Natural killer cell (primary cell): ENCODE results near the gene FLYWCH1. TPM values are rescaled to one million over a fixed set of nuclear protein-coding genes. Genes with fewer than 3 reads are reported as not detected.

Experiments used
- ATAC-seq, 3 donors: fragments of 150-1000 bp in 2 of 3; fragments of 200-7000 bp in 1 of 3; cut with Tn5 transposase; 1 replicate in 1 of 3; 2 replicates in 2 of 3; pipeline ENCODE4 v1.10.0; 2021; ENCODE audit warnings: mild to moderate bottlenecking in 2 of 3, moderate library complexity in 2 of 3
- DNase-seq, 2 donors: peaks; one replicate each; pipeline versions ENCODE4 v3.0.0 to v3.0.0-alpha.2; 2013 to 2021; ENCODE audit warnings: mixed read lengths in 1 of 2
- H3K27ac ChIP-seq: one replicate; pipeline ENCODE4 v1.5.1; 2013; ENCODE audit warnings: mild to moderate bottlenecking, low read length
- H3K27me3 ChIP-seq: one replicate; pipeline ENCODE4 v1.6.1; 2013; ENCODE audit warnings: low read length; ENCODE audit not compliant: control insufficient read depth, insufficient read depth
- H3K36me3 ChIP-seq: one replicate; pipeline ENCODE4 v1.6.1; 2013; ENCODE audit warnings: low read length; ENCODE audit not compliant: control insufficient read depth, insufficient read depth
- H3K4me1 ChIP-seq: one replicate; pipeline ENCODE4 v1.6.1; 2013; ENCODE audit warnings: low read length; ENCODE audit not compliant: control insufficient read depth, insufficient read depth
- H3K4me3 ChIP-seq: one replicate; pipeline ENCODE4 v1.5.1; 2013; ENCODE audit warnings: low read length
- H3K9me3 ChIP-seq: one replicate; pipeline ENCODE4 v1.6.1; 2013; ENCODE audit warnings: low read length; ENCODE audit not compliant: control insufficient read depth, insufficient read depth
- H3K27ac Mint-ChIP-seq, 2 donors: one replicate each; pipeline ENCODE4 v1.8.0; 2022; ENCODE audit warnings: mild to moderate bottlenecking in 2 of 2, mixed read lengths in 2 of 2, moderate library complexity in 1 of 2
- H3K27me3 Mint-ChIP-seq, 2 donors: one replicate each; pipeline ENCODE4 v1.8.0; 2022; ENCODE audit warnings: low read depth in 2 of 2, mixed read lengths in 2 of 2
- H3K36me3 Mint-ChIP-seq: one replicate; pipeline ENCODE4 v1.8.0; 2022; ENCODE audit warnings: mixed read lengths
- H3K4me1 Mint-ChIP-seq, 2 donors: one replicate each; pipeline ENCODE4 v1.8.0; 2022; ENCODE audit warnings: mixed read lengths in 2 of 2
- H3K4me3 Mint-ChIP-seq: one replicate; pipeline ENCODE4 v1.8.0; 2022; ENCODE audit warnings: mild to moderate bottlenecking, moderate library complexity, mixed read lengths
- H3K9me3 Mint-ChIP-seq, 2 donors: one replicate each; pipeline ENCODE4 v1.8.0; 2022; ENCODE audit warnings: mixed read lengths in 2 of 2
- WGBS: methylation state at CpG from one replicate; pipeline ENCODE4 v1.1.7; 2013; ENCODE audit warnings: missing lambda C conversion rate; ENCODE audit not compliant: insufficient coverage; 5-methylcytosine and 5-hydroxymethylcytosine counted together
- intact Hi-C: fragments of 100-400 bp; cut with micrococcal nuclease; formaldehyde crosslinking; loops from one replicate; pipeline ENCODE4 v1.14.2; 2022
- total RNA-seq, 4 donors: library from RNA; stranded (reverse); fragments of 120-200 nt in 1 of 4; gene quantifications; one replicate each; pipeline versions ENCODE4 v1.2.3 to v1.2.4, GENCODE V29; 2013 to 2022
- TF ChIP-seq, protein P1 (sequence below): fragments of 200-600 bp; IDR thresholded peaks from one replicate; pipeline ENCODE4 v1.8.0; 2022; ENCODE audit warnings: antibody characterized with exemption

FLYWCH1 gene
- total RNA-seq, 3 donors from 2014 or later (not counting 1 experiment from before 2014, with no cell fraction given) = 85.1 to 148 (median 130) TPM

DNA sequence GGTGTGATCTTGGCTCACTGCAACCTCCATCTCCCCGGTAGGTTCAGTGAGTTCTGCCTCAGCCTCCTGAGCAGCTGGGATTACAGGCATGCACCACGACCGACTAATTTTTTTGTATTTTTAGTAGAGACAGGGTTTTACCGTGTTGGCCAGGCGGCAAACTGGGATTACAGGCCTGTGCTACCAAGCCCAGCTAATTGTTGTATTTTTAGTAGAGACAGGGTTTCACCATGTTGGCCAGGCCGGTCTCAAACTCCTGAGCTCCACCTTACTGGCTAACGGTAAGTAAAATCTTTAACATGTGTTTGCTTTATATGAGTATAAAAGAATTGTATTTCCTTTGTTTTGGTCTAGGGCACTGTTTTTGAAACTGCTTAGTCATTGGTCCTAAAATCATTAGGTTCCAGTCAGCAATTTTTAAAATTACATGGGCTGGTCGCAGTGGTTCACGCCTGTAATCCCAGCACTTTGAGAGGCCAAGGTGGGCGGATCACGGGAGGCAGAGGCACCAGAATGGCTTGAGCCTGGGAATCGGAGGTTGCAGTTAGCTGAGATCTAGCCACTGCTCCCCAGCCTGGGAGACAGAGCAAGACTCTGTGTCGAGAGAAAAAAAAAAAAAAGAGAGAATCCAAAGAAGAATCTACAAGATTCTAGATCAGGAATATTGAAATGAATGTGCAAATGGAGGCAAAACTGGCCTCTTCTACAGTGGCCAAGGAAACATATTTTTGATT, 3.6 kb downstream of the FLYWCH1 start:
- ATAC-seq (no peak), DNase-seq (no peak)
- TF ChIP-seq, protein P1, sequence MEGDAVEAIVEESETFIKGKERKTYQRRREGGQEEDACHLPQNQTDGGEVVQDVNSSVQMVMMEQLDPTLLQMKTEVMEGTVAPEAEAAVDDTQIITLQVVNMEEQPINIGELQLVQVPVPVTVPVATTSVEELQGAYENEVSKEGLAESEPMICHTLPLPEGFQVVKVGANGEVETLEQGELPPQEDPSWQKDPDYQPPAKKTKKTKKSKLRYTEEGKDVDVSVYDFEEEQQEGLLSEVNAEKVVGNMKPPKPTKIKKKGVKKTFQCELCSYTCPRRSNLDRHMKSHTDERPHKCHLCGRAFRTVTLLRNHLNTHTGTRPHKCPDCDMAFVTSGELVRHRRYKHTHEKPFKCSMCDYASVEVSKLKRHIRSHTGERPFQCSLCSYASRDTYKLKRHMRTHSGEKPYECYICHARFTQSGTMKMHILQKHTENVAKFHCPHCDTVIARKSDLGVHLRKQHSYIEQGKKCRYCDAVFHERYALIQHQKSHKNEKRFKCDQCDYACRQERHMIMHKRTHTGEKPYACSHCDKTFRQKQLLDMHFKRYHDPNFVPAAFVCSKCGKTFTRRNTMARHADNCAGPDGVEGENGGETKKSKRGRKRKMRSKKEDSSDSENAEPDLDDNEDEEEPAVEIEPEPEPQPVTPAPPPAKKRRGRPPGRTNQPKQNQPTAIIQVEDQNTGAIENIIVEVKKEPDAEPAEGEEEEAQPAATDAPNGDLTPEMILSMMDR = no peak
- H3K27me3 Mint-ChIP-seq = no peaks in the 10 kb centered on the region
- no peaks in the 10 kb centered on the region for H3K36me3 Mint-ChIP-seq
- H3K9me3 ChIP-seq = no peaks in the 10 kb centered on the region
- H3K27me3 ChIP-seq = no peaks in the 10 kb centered on the region
- no peak overlapping the region for H3K27ac ChIP-seq
- H3K4me3 Mint-ChIP-seq = no peak overlapping the region
- 87% methylated on average over 13 of the region's 13 CpGs for WGBS
- H3K4me1 ChIP-seq = peaks cover 22% of the 10 kb centered on the region
- H3K4me1 Mint-ChIP-seq = peaks cover 23 to 26% of the 10 kb centered on the region in 2 donors
- H3K9me3 Mint-ChIP-seq = no peaks in the 10 kb centered on the region
- H3K4me3 ChIP-seq = no peak overlapping the region
- peaks cover 9% of the 10 kb centered on the region for H3K36me3 ChIP-seq
- intact Hi-C loops = no loop called here
- no peak overlapping the region for H3K27ac Mint-ChIP-seq

DNA sequence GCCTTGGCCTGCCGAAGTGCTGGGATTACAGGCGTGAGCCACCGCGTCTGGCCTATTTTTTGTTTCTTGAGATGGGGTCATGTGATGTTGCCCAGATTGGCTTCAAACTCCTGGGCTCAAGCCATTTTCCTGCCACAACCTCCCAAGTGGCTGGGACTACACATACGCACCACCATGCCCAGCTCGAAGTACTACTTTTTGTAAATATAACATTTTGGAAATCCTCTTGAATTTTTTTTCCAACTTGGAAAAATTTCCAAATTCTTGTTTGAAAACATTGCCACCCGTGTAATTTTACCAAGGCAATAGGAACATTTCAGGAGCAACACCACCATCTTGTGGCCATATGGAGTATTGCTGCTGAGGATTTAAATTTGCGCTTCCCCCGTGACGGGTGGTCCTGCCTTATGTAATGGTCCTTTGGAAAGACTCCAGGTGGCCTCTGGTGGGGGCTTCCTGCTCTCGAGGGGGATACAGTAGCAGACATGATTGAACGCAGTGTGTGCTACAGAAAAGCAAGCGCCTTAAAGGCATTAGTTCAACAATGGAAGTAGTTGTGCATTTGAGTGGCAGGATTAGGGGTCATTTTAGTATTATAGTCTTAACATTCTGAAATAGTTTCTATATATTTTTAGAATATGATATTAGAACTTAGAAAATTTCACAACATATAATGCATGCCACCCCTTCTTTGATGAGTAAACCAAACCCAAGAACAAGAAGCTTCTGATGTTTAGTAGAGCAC, 8.0 kb downstream of the FLYWCH1 start:
- ATAC-seq = peak; percentile 76 to 97 (median 78)
- Mint-ChIP-seq H3K4me1 (peaks cover 5 to 7% of the 10 kb centered on the region in 2 donors), H3K27me3 (no peaks in the 10 kb centered on the region), H3K36me3 (no peaks in the 10 kb centered on the region), H3K9me3 (no peaks in the 10 kb centered on the region), H3K27ac (peak overlapping the region; percentile 58 to 83), H3K4me3 (no peak overlapping the region)
- peaks cover 3% of the 10 kb centered on the region for H3K4me1 ChIP-seq
- peaks cover 8% of the 10 kb centered on the region for H3K36me3 ChIP-seq
- TF ChIP-seq, protein P1 = peak; percentile 89
- peak; percentile 51 to 88 for DNase-seq
- intact Hi-C loops = loop anchor here (1.0 to 2.0 kb wide), 3 partner anchors 15 to 80 kb away; no protein-coding TSS in a partner anchor
- H3K27ac ChIP-seq = no peak overlapping the region
- no peak overlapping the region for H3K4me3 ChIP-seq
- H3K27me3 ChIP-seq = no peaks in the 10 kb centered on the region
- 15% methylated on average over 12 of the region's 13 CpGs for WGBS
- no peaks in the 10 kb centered on the region for H3K9me3 ChIP-seq

DNA sequence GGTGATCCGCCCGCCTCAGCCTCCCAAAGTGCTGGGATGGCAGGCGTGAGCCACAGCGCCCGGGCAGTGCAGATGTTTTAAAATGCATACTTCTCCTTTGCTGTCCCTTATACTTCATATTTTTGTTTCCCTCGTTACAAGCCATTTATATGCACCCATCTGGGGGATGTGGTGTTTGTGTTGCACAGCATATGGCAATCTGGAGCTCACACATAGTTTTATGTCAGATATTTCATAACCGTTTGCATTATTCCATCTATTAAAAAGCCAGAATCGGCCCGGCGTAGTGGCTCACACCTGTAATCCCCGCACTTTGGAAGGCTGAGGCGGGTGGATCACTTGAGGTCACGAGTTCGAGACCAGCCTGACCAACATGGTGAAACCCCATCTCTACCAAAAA, 11.8 kb downstream of the FLYWCH1 start:
- 96% methylated on average over 13 of the region's 14 CpGs for WGBS
- Mint-ChIP-seq H3K27ac (no peak overlapping the region), H3K36me3 (no peaks in the 10 kb centered on the region), H3K4me3 (no peak overlapping the region), H3K27me3 (no peaks in the 10 kb centered on the region), H3K9me3 (no peaks in the 10 kb centered on the region), H3K4me1 (peaks cover 16 to 21% of the 10 kb centered on the region in 2 donors)
- Histone ChIP-seq H3K4me1 (peaks cover 9% of the 10 kb centered on the region), H3K27ac (no peak overlapping the region), H3K27me3 (no peaks in the 10 kb centered on the region), H3K4me3 (no peak overlapping the region), H3K36me3 (peaks cover 6% of the 10 kb centered on the region), H3K9me3 (no peaks in the 10 kb centered on the region)
- ATAC-seq (no peak), DNase-seq (no peak)
- intact Hi-C loops = no loop called here
- TF ChIP-seq, protein P1 = no peak
